ENCODE data around the gene HIGD1A. TPM values are rescaled to one million over a fixed set of nuclear protein-coding genes. Genes with fewer than 3 reads are reported as not detected.

HIGD1A gene
- total RNA-seq, 1 donor from 2014 or later, result 70.5 TPM

DNA sequence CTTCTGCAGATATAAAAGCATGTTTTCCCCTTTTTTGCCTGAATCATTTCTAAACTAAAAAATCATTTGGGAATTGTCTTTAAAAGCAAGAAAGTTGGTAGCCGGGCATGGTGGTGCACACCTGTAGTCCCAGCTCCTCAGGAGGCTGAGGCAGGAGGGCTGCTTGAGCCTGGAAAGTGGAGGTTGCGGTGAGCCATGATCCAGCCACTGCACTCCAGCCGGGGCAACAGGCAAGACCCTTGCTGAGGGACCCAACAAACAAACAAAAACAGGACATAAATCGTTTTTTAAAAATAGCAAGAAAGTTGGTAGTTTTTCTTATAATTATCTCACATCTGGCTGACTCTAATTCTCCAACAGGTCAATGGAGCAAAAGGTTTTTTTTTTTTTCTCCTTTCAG is 2.5 kb downstream of the HIGD1A start:
- intact Hi-C loops (cut with micrococcal nuclease), result loop anchor here (5.0 to 10.0 kb wide), 2 partner anchors 147 to 219 kb away; partner anchors contain the start of genes SEC22C and ZBTB47

DNA sequence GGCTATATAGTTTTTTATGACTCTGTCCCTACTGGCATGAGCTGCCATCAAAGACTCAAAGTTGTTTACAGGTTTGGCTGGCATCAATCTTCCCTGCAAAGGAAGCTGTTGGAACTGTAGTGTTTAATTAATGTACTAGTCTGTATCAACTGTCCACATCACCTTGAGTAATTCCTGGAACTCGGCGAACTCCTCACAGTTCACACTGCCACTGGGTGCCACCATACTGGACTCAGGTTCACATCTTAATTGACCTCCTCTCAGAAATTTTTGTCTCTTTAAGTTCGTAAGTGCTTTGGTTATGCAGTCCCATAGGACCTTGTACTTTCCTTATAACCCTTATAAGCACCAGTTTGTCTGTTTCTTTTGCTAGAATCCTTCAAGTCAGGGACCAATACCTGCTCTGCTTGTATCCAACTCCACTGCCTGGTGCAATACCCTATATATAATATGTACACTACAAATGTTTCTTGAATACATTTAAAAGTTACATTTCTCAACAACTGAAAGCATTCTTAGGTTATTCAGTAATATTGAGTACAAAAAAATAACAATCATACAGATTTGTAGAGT is 3.2 kb downstream of the HIGD1A start:
- intact Hi-C loops (cut with micrococcal nuclease), result loop anchor here (5.0 to 10.0 kb wide), 2 partner anchors 146 to 219 kb away; partner anchors contain the start of genes SEC22C and ZBTB47

DNA sequence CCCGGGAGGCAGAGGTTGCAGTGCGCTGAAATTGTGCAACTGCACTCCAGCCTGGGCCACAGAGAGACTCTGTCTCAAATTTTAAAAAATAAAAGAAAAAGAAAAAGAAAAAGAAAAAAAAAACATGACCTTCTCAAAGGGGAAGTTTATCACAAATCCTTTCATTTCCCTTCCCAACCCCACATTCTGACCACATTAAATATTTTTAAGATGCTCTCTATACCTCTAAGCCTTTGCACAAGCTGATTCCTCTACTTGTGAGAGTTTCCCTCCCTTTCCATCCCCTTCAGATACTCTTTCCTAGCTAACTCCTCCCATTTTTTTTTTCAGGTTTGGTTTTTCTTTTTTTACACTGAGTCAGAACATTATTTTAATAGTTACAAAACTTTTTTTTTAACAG is 4.0 kb downstream of the HIGD1A start:
- intact Hi-C loops (cut with micrococcal nuclease), result loop anchor here (5.0 to 10.0 kb wide), 2 partner anchors 145 to 218 kb away; partner anchors contain the start of genes SEC22C and ZBTB47

DNA sequence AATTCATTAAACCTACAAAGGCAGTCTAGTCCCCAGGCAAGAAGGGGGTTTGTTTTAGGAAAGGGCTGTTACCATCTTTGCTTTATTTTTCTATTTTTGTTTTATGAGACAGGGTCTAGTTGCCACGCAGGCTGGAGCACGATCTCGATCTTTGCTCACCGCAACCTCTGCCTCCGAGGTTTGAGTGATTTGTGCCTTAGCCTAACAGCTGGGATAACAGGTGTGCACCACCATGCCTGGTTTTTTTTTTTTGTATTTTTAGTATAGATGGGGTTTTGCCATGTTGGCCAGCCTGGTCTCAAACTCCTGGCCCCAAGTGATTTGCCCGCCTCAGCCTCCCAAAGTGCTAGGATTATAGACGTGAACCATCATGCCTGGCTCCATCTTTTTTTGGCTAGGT is 4.9 kb downstream of the HIGD1A start:
- intact Hi-C loops (cut with micrococcal nuclease), result no loop called here

DNA sequence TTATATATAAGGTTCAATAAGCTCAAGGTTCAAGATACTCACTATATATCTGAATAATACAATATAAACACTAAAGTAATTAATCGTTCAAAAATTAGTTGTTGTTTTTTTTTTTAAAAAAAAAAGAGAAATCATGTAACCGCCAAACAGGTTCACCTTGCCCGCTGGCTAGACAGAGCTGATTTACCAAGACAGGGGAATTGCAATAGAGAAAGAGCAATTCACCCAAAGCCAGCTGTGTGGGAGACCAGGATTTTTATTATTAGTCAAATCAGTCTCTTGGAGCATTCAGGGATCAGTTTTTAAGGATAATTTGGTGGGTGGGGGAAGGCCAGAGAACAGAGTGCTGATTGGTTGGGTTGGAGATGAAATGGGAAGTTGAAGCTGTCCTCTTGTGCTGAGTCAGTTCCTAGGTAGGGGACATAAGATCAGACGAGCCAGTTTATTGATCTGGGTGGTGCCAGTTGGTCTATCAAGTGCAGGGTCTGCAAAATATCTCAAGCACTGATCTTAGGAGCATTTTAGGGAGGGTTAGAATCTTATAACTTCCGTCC is 7.9 kb downstream of the HIGD1A start:
- intact Hi-C loops (cut with micrococcal nuclease), result no loop called here

DNA sequence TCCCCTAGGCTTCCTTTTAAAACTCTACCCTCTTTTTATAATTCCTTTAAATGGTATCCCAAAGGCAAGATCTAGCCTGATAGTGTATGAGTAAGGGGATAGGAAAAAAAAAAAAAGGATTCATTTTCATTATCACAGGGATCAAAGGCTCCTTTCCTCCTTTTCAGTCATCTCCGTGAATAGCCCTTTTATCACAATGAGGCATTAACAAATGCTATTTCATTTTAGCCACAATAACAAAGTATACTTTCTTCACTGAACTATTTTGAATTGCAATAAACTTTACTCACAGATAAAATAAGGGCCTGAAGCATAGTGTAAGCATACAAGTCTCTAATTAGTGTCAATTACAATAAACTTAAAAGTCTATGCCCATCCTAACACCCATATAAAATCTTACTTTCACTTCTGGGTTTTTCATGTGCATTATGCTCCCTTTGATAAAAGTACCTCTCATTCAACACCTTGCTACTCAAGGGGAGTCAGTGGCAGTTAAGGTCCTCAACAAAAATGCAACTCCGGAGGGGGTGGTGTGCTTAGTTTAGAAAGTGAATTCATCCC is 8.6 kb downstream of the HIGD1A start:
- intact Hi-C loops (cut with micrococcal nuclease), result no loop called here

DNA sequence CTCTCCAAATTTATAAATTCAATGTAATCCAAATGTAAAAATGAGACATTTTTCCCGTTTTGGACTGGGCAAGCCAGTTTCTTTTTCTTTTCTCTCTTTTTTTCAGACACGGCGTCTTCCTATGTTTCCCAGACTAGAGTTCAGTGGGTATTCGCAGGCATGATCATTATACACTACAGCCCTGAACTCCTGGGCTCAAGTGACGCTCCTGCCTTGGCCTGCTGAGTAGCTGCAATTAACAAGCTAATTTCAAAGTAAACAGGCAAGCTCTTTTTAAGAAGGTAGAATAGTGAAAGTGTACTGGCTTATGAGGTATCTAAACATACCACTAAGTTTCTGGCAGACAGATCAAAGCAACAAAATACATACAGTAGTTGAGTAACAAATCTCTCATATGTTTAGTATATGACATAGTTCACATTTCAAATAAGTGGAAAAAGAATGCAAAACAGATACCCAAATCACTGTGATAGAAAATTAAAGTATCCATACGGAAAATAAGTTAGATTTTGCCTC is 13.5 kb downstream of the HIGD1A start:
- intact Hi-C loops (cut with micrococcal nuclease), result no loop called here

DNA sequence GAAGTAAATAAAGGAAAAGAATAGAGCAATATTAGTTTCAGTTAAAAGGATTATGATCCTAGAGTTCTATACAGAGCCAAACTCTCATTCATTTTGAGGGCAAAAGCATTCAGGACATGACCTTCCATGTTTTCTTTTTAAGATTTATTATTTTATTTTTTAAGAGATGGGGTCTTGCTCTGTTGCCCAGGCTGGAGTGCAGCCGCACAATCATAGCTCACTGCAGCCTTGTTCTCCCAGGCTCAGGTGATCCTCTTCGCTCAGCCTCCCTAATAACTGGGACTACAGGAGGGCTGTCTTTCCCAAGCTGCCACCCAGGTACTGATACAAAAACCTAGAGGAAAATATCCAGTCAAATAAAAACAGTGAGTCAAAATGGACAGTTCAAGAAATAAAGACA is 17.7 kb downstream of the HIGD1A start:
- intact Hi-C loops (cut with micrococcal nuclease), result no loop called here

DNA sequence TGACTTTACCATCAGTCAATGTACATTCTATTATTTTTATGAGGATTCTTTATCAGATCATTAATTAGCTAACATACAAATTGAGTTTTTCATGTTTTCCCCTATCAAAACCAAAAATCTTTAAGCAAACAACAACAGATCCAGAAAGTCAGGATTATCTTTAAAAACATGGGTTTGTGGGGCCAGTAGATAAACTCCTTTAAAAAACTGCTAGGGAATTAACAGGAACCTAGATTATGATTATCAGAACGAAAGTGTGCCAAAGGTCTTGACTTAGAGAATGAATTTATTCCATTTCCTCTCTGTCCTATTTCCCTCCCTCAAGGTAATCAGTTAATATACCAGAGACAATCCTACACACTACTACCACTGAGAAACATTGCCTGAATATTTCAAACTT is 18.1 kb downstream of the HIGD1A start:
- intact Hi-C loops (cut with micrococcal nuclease), result no loop called here

DNA sequence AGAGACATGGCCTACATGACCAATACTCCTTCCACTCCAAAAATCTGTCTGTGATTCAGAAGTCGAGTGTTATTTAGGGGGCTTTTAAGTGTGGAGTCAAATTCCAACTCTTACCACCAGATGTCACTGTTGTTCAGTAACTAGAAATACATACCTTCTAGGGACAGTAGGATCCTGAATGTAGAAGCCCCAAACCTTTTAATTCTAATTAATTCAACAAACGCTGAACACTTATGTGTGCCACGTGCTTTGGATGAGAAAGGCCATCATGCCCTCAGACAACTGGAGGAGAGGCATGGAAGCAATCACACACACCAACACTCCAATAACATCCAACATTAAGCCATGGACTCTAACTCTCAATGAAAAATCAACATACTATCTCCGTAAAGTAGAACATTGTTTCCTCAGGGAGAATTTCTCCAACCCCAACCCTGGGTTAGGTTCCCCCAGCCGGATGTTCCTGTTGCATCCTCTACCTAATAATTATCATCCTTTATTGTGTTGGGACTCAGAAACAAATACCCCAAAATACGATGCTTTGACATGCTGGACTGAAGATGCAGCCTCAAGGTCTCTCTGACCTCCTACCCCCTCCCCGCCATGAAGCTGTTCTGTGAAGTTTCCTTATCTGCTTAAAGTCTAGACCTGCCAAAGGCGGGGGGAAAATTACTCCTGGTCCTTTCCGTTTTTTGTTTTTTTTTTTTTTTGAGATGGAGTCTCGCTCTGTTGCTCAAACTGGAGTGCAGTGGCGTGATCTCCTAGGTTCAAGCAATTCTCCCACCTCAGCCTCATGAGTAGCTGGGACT is 23.2 kb downstream of the HIGD1A start:
- intact Hi-C loops (cut with micrococcal nuclease), result loop anchor here (1.0 to 2.0 kb wide), 4 partner anchors 24 to 100 kb away; partner anchors contain the start of gene HIGD1A

DNA sequence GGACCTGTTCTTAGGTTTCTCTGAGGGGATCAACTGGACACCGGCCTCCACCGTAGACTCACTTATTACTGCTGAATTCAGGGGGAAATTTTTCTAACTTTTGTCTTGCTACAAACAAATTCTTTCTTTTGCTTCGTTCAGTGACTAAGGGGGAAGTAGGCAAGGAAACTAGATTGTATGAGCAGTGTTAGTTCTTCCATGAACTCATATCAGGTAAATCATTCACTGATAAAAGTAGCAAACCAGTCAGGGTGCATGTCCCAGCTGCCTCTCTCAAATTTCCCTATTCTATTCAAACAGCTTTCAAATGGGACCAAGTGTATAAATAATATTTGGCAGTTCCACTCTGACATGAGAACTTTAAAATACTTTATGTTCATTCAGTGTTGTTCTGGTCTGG is 23.9 kb downstream of the HIGD1A start:
- intact Hi-C loops (cut with micrococcal nuclease), result loop anchor here (1.0 to 2.0 kb wide), 3 partner anchors 24 to 59 kb away; partner anchors contain the start of gene HIGD1A

DNA sequence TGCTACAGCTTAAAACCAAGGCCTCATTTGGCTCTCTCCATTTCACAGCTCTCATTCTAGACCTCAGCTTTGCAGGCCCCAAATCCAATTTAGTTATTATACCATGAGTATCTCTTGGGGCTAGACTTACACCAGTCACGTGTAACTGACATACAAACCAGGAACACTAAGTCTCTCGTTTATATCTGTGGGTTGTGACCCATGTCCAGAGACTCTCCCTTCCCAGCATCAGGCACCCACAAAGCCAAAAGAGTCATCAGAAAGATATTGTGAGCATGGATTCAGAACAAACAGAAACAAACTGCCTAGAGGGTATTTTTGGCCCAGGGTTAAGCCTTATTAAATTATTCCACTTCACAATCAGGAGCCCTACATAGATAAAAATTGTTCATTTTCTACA is 25.6 kb downstream of the HIGD1A start:
- intact Hi-C loops (cut with micrococcal nuclease), result no loop called here

DNA sequence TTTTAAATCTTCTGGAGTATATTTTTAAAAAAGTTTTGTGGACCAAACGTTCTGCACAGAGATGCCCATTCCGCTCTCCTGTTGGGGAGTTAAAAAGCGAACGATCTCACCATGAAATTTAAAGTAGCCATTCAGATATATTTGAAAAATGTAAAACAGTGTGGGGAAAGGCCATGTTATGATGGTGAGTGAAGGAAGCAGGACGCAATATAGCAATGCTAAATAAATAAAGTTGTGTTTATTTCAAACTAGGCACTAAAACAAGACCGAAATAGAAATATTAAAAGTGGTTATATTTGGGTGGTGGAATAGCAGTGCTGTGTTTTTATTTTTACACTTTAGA is 30.9 kb downstream of the HIGD1A start:
- intact Hi-C loops (cut with micrococcal nuclease), result loop anchor here (1.0 to 2.0 kb wide), 5 partner anchors 31 to 191 kb away; partner anchors contain the start of genes HIGD1A and NKTR

DNA sequence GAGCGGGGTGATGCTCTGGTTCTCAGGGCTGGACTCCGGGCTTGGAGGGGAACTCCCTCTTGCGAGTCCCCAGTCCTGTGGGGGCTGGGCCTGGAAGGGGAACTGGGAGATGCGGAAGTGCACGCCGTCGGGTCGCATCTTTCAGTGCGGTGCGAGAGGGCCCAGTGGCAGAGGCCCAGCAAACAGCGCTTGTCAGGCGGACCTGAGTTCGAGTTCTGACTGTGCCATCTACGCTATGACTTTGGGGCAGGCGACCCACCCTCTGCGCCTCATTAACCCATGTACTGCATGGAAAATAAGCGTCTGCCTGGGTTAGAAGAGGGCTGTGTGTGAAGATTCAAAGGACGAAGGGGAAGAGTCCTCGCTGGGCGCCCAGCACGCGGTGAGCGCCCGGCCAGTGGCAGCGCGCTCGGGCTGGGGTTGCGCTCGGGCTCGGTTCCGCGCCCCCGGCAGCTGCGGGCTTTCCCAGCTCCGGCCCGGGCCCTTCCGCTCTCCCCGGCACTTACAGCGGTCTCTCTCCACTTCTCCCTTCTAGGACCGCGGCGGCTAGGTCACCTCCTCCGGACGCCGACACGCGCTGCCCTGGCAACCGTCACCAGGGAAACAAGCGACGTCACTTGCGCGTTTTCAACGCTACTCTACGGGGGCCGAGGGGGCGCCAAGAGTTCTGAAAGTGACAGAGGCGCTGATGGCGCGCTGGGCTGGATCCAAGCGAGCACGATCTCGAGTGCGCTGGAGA is 31.5 kb downstream of the HIGD1A start, which contains the start of gene CCDC13:
Gene CCDC13, minus strand, starts transcription at position 584 of the 739 bp plus-strand sequence. CDS start 14,908 bp downstream, outside the sequence.
- intact Hi-C loops (cut with micrococcal nuclease), result loop anchor here (1.0 to 2.0 kb wide), 5 partner anchors 31 to 191 kb away; partner anchors contain the start of genes HIGD1A and NKTR

DNA sequence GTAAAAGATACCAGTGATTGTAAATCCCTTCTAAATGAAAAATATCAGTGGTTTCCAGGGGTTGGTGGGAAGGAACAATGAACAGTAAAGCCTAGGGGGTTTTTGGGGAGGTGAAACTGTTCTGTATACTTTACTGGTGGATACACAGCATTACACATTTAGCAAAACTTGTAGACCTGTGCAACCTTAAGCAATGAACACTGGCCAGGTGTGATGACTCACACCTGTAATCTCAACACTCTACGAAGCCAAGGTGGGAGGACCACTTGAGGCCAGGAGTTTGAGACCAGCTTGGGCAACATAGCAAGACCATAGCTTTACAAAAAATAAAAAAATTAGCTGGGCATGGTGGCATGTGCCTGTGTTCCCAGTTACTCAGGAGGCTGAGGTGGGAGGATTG is 33.0 kb downstream of the HIGD1A start:
- intact Hi-C loops (cut with micrococcal nuclease), result no loop called here

DNA sequence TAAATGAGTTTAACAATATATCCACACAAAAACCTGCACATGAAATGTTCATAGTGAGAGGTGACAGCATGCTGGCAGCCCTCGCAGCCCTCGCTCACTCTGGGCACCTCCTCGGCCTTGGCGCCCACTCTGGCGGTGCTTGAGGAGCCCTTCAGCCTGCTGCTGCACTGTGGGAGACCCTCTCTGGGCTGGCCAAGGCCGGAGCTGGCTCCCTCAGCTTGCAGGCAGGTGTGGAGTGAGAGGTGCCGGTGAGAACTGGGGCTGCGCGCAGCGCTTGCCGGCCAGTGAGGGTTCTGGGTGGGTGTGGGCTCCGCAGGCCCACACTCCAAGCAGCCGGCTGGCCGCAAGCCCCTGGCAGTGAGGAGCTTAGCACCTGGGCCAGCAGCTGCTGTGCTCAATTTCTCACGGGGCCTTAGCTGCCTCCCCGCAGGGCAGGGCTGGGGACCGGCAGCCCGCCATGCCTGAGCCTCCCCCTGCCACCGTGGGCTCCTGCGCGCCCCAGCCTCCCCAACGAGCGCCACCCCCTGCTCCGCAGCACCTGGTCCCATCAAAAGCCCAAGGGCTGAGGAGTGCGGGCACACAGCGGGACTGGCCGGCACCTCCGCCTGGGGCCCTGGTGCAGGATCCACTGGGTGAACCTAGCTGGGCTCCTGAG is 34.7 kb downstream of the HIGD1A start:
- intact Hi-C loops (cut with micrococcal nuclease), result no loop called here

DNA sequence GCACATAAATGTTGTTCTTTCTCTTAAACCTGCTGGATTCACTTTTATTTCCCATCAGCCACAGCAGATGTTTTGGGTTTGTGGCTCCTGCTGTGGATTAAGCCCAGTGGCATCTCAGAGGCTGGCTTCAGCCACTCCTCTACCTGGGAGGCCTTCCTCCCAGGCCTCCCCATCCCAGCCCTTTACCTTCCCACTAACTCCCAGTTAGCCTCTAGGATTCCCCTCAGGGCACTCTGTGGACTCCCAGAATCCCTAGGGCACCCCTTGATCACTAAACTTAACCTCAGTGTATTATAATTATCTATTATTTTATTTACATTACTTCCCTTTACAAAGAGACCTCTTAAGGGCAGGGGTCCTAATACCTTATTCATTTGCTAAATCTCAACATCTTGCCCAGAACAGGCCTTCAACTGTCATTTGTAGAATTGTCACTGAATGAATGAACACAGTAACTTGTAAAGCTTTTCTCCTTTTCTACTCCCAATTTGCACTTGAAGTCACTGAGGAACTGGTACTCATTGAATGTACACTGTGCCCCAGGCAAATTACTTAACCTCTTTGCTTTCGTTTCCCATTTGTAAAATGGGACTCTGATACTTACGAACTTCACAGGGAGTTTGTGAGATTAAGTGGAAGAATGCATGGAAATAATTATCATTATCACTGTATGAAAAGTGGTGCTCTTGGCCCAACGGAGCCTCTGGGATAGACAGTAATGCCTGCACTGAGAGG is 39.6 kb downstream of the HIGD1A start:
- intact Hi-C loops (cut with micrococcal nuclease), result no loop called here

DNA sequence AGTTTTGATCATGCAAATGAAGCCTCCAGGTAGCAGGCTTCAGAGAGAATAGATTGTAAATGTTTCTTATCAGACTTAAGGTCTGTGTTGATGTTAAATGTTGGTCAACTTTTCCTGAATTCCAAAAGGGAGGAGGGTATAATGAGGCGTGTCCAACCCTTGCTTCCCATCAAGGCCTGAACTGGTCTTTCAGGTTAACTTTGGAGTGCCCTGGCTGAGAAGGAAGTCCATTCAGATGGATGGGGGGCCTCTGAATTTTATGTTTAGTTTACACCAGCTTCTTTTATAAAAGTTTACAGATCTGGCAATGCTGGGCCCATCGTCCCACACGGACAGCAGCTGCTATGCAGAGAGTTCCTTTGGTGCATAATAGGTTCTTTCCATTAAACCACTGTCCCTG is 40.2 kb downstream of the HIGD1A start:
- intact Hi-C loops (cut with micrococcal nuclease), result no loop called here

DNA sequence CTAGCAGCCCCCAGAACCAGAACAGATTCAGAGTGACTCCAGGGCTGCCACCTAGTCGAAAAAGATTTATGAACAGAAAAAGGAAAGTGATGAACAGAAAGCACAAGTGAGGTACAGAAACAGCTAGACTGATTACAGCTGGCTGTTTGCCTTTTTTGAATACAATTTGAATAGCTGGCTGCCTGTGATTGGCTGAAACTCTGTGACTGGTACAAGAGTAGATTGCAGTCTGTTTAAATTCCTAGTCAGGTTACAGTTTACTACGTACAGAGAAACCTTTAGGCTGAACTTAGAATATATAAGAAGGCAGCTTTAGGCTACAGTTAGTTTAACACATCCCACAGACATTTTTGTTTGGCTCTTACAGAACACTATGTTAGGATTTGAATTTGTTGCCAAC is 41.3 kb downstream of the HIGD1A start:
- intact Hi-C loops (cut with micrococcal nuclease), result no loop called here
